ENCODE data around the gene STKLD1.

STKLD1 gene

DNA sequence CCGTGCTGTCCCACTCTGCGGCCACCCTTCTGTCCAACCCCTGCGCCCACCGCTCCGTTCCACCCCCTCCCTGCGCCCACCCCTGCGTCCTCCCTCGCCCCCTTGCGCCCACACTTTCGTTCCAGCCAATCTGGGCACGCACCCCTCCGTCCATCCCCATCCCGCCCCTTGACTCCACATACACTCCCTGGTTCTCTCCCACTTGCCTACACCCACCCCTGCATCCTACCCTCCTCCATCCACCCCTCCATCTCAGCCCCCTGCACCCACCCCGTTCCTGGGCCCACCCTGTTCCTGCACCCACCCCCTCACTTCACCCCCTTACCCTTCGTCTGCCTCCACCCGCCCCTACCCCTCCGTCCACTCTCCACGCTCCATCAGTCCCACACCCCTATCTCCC is 53.0 kb downstream of the STKLD1 start:
- Histone ChIP-seq H4K20me1 (ENCODE audit: insufficient read depth, low read length) (no peaks in the 10 kb centered on the region), H3K27me3 (replicated peaks; ENCODE audit: insufficient read depth, low read length) (peaks cover 69% of the 10 kb centered on the region), H3K9me2 (replicated peaks; ENCODE audit: insufficient read depth, low read length) (no peaks in the 10 kb centered on the region), H3F3A (ENCODE audit: insufficient read depth, low read length) (no peaks in the 10 kb centered on the region), H3K4me3 (ENCODE audit: low read length) (no peak overlapping the region), H3K36me3 (replicated peaks; ENCODE audit: insufficient read depth, low read length) (no peaks in the 10 kb centered on the region), H3K27ac (ENCODE audit: low read length) (no peak overlapping the region), H3K79me2 (ENCODE audit: low read length) (no peaks in the 10 kb centered on the region), H3K4me2 (ENCODE audit: low read depth, low read length) (no peak overlapping the region), H3K9me3 (replicated peaks; ENCODE audit: insufficient read depth, low read length) (no peaks in the 10 kb centered on the region), H2AFZ (ENCODE audit: low read length) (no peak overlapping the region), H3K4me1 (ENCODE audit: low read length) (no peaks in the 10 kb centered on the region), H3K9ac (ENCODE audit: low read length) (no peak overlapping the region)
- TF ChIP-seq EZH2 (optimal IDR thresholded peaks at IDR 0.05; ENCODE audit: low read depth, low read length): no peak
- TF ChIP-seq EZH2phosphoT487 (IDR thresholded peaks at IDR 0.05; ENCODE audit: low read length): no peak
- TF ChIP-seq, protein P1, sequence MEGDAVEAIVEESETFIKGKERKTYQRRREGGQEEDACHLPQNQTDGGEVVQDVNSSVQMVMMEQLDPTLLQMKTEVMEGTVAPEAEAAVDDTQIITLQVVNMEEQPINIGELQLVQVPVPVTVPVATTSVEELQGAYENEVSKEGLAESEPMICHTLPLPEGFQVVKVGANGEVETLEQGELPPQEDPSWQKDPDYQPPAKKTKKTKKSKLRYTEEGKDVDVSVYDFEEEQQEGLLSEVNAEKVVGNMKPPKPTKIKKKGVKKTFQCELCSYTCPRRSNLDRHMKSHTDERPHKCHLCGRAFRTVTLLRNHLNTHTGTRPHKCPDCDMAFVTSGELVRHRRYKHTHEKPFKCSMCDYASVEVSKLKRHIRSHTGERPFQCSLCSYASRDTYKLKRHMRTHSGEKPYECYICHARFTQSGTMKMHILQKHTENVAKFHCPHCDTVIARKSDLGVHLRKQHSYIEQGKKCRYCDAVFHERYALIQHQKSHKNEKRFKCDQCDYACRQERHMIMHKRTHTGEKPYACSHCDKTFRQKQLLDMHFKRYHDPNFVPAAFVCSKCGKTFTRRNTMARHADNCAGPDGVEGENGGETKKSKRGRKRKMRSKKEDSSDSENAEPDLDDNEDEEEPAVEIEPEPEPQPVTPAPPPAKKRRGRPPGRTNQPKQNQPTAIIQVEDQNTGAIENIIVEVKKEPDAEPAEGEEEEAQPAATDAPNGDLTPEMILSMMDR (IDR thresholded peaks at IDR 0.05; ENCODE audit: low read length): no peak
- no peak for DNase-seq

DNA sequence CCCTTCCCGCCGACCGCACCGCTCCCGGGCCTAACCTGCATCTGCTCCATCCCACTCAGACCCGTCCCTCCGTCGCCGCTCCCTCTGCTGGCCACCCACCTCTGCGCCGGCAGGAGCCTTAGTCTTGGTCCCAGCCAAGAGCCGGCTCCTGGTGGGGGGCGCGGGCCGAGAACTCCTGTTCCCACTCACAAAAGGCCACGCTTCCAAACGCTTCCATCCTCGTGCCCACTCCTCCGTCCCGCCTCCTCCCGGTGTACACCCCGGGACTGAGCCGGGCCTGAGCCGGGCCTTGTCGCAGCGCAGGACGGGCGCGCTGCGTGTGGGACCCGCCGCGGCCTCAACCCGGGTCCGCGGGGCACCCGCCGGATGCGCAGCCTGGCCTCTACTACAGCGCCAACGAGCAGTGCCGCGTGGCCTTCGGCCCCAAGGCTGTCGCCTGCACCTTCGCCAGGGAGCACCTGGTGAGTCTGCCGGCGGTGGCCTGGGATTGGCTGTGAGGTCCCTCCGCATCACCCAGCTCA is 53.5 kb downstream of the STKLD1 start:
- H3K9me3 ChIP-seq (replicated peaks; ENCODE audit: insufficient read depth, low read length): no peaks in the 10 kb centered on the region
- H3K9ac ChIP-seq (ENCODE audit: low read length): no peak overlapping the region
- no peaks in the 10 kb centered on the region for H3K4me1 ChIP-seq (ENCODE audit: low read length)
- peaks cover 68% of the 10 kb centered on the region for H3K27me3 ChIP-seq (replicated peaks; ENCODE audit: insufficient read depth, low read length)
- no peak overlapping the region for H2AFZ ChIP-seq (ENCODE audit: low read length)
- H3K27ac ChIP-seq (ENCODE audit: low read length): no peak overlapping the region
- TF ChIP-seq, protein P1 (IDR thresholded peaks at IDR 0.05; ENCODE audit: low read length): no peak
- H3F3A ChIP-seq (ENCODE audit: insufficient read depth, low read length): no peaks in the 10 kb centered on the region
- no peaks in the 10 kb centered on the region for H3K79me2 ChIP-seq (ENCODE audit: low read length)
- no peak overlapping the region for H3K4me3 ChIP-seq (ENCODE audit: low read length)
- DNase-seq: no peak
- no peaks in the 10 kb centered on the region for H4K20me1 ChIP-seq (ENCODE audit: insufficient read depth, low read length)
- no peaks in the 10 kb centered on the region for H3K36me3 ChIP-seq (replicated peaks; ENCODE audit: insufficient read depth, low read length)
- no peak overlapping the region for H3K4me2 ChIP-seq (ENCODE audit: low read depth, low read length)
- no peaks in the 10 kb centered on the region for H3K9me2 ChIP-seq (replicated peaks; ENCODE audit: insufficient read depth, low read length)

DNA sequence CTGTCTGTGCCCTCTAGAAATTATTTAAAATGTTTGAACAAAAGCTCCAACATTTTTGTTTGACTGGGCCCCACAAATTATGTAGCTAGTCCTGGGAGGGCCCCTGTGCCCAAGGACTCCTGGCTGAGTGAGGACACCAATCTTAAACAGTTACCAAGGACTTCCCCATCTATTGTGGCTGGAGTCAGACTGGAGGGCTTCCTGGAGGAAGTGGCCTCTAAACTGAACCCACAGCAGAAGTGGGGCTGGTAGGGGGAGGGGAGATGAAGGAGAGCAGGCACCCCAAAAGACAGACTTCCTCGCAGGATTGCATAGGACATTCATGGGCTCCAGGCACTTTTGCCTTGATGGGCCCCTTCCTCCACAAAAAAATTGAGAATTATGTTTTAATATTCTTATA is 54.1 kb downstream of the STKLD1 start:
- H3K79me2 ChIP-seq (ENCODE audit: low read length): no peaks in the 10 kb centered on the region
- no peak for DNase-seq
- peaks cover 68% of the 10 kb centered on the region for H3K27me3 ChIP-seq (replicated peaks; ENCODE audit: insufficient read depth, low read length)
- no peak overlapping the region for H3K4me3 ChIP-seq (ENCODE audit: low read length)
- no peaks in the 10 kb centered on the region for H3F3A ChIP-seq (ENCODE audit: insufficient read depth, low read length)
- H4K20me1 ChIP-seq (ENCODE audit: insufficient read depth, low read length): no peaks in the 10 kb centered on the region
- no peaks in the 10 kb centered on the region for H3K4me1 ChIP-seq (ENCODE audit: low read length)
- no peak overlapping the region for H3K9ac ChIP-seq (ENCODE audit: low read length)
- H3K36me3 ChIP-seq (replicated peaks; ENCODE audit: insufficient read depth, low read length): no peaks in the 10 kb centered on the region
- no peak overlapping the region for H2AFZ ChIP-seq (ENCODE audit: low read length)
- TF ChIP-seq EZH2phosphoT487 (IDR thresholded peaks at IDR 0.05; ENCODE audit: low read length) (no peak), EZH2 (optimal IDR thresholded peaks at IDR 0.05; ENCODE audit: low read depth, low read length) (no peak)
- TF ChIP-seq, protein P1 (IDR thresholded peaks at IDR 0.05; ENCODE audit: low read length): no peak
- H3K9me3 ChIP-seq (replicated peaks; ENCODE audit: insufficient read depth, low read length): no peaks in the 10 kb centered on the region
- H3K9me2 ChIP-seq (replicated peaks; ENCODE audit: insufficient read depth, low read length): no peaks in the 10 kb centered on the region
- no peak overlapping the region for H3K27ac ChIP-seq (ENCODE audit: low read length)
- H3K4me2 ChIP-seq (ENCODE audit: low read depth, low read length): no peak overlapping the region

Measured in MM.1S (cell line).